GM12878 (cell line): ENCODE results near the gene AFF2. TPM values are rescaled to one million over a fixed set of nuclear protein-coding genes. Genes with fewer than 3 reads are reported as not detected.
A peak's percentile ranks its signal among the peaks of the same experiment; 100 is the strongest.

Experiments used
- ATAC-seq: fragments of 200-7000 bp; cut with Tn5 transposase; 3 replicates; pipeline ENCODE4 v1.9.1; 2020; ENCODE audit warnings: mild to moderate bottlenecking, moderate library complexity
- BruUV-seq: library from RNA; stranded (reverse); fragments of 400-500 nt; replicated peaks from 2 replicates; lab custom pipeline; 2021; lab: Mats Ljungman, UMichigan
- CTCF ChIA-PET: fragments of 300-600 bp; sonication (Branson Sonifier 250); formaldehyde crosslinking; extraction: SDS; loops from one replicate; lab custom pipeline; 2021; ENCODE audit warnings: inconsistent platforms; lab: Yijun Ruan, JAX
- POLR2A ChIA-PET: fragments of 350-600 bp; formaldehyde crosslinking; extraction: SDS; loops from one replicate; lab custom pipeline; 2021; ENCODE audit warnings: inconsistent platforms; lab: Charles Lee
- RAD21 ChIA-PET: fragments of 300-600 bp; sonication (Branson Sonifier 250); formaldehyde crosslinking; loops from one replicate; lab custom pipeline; 2023; ENCODE audit warnings: antibody characterized with exemption; ENCODE audit not compliant: unreplicated experiment; lab: Charles Lee
- SMC1A ChIA-PET: fragments of 300-600 bp; sonication (Branson Sonifier 250); formaldehyde crosslinking; loops from one replicate; lab custom pipeline; 2023; ENCODE audit not compliant: unreplicated experiment, uncharacterized antibody; lab: Charles Lee
- DNase-seq: peaks from one replicate; pipeline ENCODE4 v3.0.0-alpha.2; 2011; ENCODE audit warnings: low read depth, low spot score
- FAIRE-seq: peaks from 3 replicates; lab custom pipeline; 2011; peaks lifted over from hg19 to GRCh38; lab: Jason Lieb, UNC
- H2AFZ ChIP-seq: 2 replicates; pipeline ENCODE4 v1.6.0; 2011; ENCODE audit warnings: low read depth, low read length, control low read depth; ENCODE audit not compliant: control insufficient read depth
- H3K27ac ChIP-seq: 2 replicates; pipeline ENCODE4 v1.5.1; 2011; ENCODE audit warnings: control low read depth; ENCODE audit not compliant: control insufficient read depth, insufficient read depth
- H3K27me3 ChIP-seq, 2 experiments: replicated peaks in 1 of 2; 2 replicates each; pipeline versions ENCODE4 v1.6.0 to v1.6.1; 2011; ENCODE audit warnings: low read length in 1 of 2; ENCODE audit not compliant: control insufficient read depth in 2 of 2, insufficient read depth in 2 of 2
- H3K36me3 ChIP-seq, 2 experiments: 2 replicates each; pipeline ENCODE4 v1.5.1; 2011; ENCODE audit warnings: low read length in 1 of 2; ENCODE audit not compliant: control insufficient read depth in 2 of 2, insufficient read depth in 2 of 2
- H3K4me1 ChIP-seq: 2 replicates; pipeline ENCODE4 v1.6.1; 2011; ENCODE audit warnings: mild to moderate bottlenecking, low read length, moderate library complexity, mixed read lengths; ENCODE audit not compliant: control insufficient read depth, insufficient read depth
- H3K4me2 ChIP-seq: 2 replicates; pipeline ENCODE4 v1.6.0; 2011; ENCODE audit warnings: control low read depth; ENCODE audit not compliant: control insufficient read depth, insufficient read depth
- H3K4me3 ChIP-seq: fragments of 200-600 bp; sonication (generic); 2 replicates; pipeline ENCODE4 v1.5.1; 2016
- H3K79me2 ChIP-seq: 2 replicates; pipeline ENCODE4 v1.6.0; 2011; ENCODE audit warnings: low read length; ENCODE audit not compliant: control insufficient read depth, insufficient read depth
- H3K9ac ChIP-seq: 2 replicates; pipeline ENCODE4 v1.8.0; 2011; ENCODE audit warnings: low read length, control low read depth, mixed read lengths; ENCODE audit not compliant: control insufficient read depth, insufficient read depth
- H3K9me3 ChIP-seq: replicated peaks from 3 replicates; pipeline ENCODE4 v1.5.1; 2011; ENCODE audit warnings: mild to moderate bottlenecking, low read length; ENCODE audit not compliant: control insufficient read depth, insufficient read depth
- H4K20me1 ChIP-seq: 2 replicates; pipeline ENCODE4 v1.6.0; 2011; ENCODE audit not compliant: control insufficient read depth, insufficient read depth
- CTCF ChIP-seq, 3 experiments: IDR thresholded peaks in 2 of 3; conservative IDR thresholded peaks in 1 of 3; 2 replicates each; pipeline ENCODE4 v1.5.1; 2011; ENCODE audit warnings: low read depth in 3 of 3, low read length in 3 of 3, mild to moderate bottlenecking in 3 of 3, control low read depth in 2 of 3, moderate library complexity in 2 of 3, inconsistent platforms in 1 of 3, mixed read lengths in 1 of 3; ENCODE audit not compliant: control insufficient read depth in 2 of 3, insufficient read depth in 1 of 3; ENCODE audit errors: extremely low read depth in 1 of 3
- RAD21 ChIP-seq: IDR thresholded peaks from 2 replicates; pipeline ENCODE4 v1.6.1; 2011; ENCODE audit warnings: mild to moderate bottlenecking, low read depth, low read length, moderate library complexity; ENCODE audit not compliant: insufficient read depth
- SMC3 ChIP-seq: IDR thresholded peaks from 2 replicates; pipeline ENCODE4 v1.6.1; 2011; ENCODE audit warnings: low read length, improper control_type of control experiment, borderline replicate concordance
- ZNF592 ChIP-seq: fragments of 450-650 bp; IDR thresholded peaks from 2 replicates; pipeline ENCODE4 v1.6.1; 2017; ENCODE audit warnings: mild to moderate bottlenecking, moderate library complexity
- WGBS: methylation state at CpG from one replicate; pipeline ENCODE4 v1.1.6; 2016; ENCODE audit warnings: low lambda C conversion rate; ENCODE audit not compliant: insufficient replicate concordance, insufficient coverage; ENCODE audit errors: missing lambda C conversion rate; 5-methylcytosine and 5-hydroxymethylcytosine counted together
- in situ Hi-C: fragments of 300-500 bp; cut with MboI; formaldehyde crosslinking; loops from 9 replicates; pipeline ENCODE4 v1.14.3; 2018; ENCODE audit warnings: mixed read lengths
- intact Hi-C: fragments of 100-400 bp; cut with micrococcal nuclease; formaldehyde crosslinking; loops from one replicate; pipeline ENCODE4 v1.14.2; 2022; ENCODE audit not compliant: unreplicated experiment
- polyA plus RNA-seq, 11 experiments: library from polyadenylated mRNA; depleted of rRNA in 4 of 11; unstranded in 6 of 11; stranded (reverse) in 5 of 11; fragments of >200 nt; fragmentation: Nextera tagmentation in 4 of 11; fragmentation: Illumina TruSeq in 1 of 11; extraction: Ambion mirVana in 4 of 11; extraction: Trizol in 1 of 11; gene quantifications; 1 replicate in 1 of 11; 2 replicates in 10 of 11; pipeline versions ENCODE4 v1.2.1 to v1.2.3, GENCODE V29; 2011 to 2016; ENCODE audit warnings: inconsistent platforms in 2 of 11, missing spikeins in 2 of 11, low read depth in 1 of 11
- total RNA-seq, 4 experiments: library from RNA; depleted of rRNA in 3 of 4; stranded (reverse); fragments of >200 nt in 3 of 4; fragmentation: Illumina TruSeq in 1 of 4; extraction: Trizol in 1 of 4; gene quantifications; 2 replicates each; pipeline versions ENCODE4 v1.2.1 to v1.2.3, GENCODE V29; 2013 to 2021

Gene AFF2
- total and polyA plus RNA-seq, 10 of the 15 experiments (the other 5 are each of a cell fraction or from before 2014, with no cell fraction given), result under 0.01 to 0.03 TPM; not detected in 8

- H3K27me3 ChIP-seq, result no peaks in the 10 kb centered on the region
- H4K20me1 ChIP-seq, result no peaks in the 10 kb centered on the region; the same call in 1 of the 2 replicates
- H3K27ac ChIP-seq, result no peak overlapping the region
- ATAC-seq (peak; percentile 61), DNase-seq (no peak), FAIRE-seq (no peak)
- H3K36me3 ChIP-seq, result no peaks in the 10 kb centered on the region
- no peaks in the 10 kb centered on the region for H3K79me2 ChIP-seq
- no peak overlapping the region for H3K9ac ChIP-seq
- ChIA-PET SMC1A (interaction anchor here (0.7 to 3.5 kb wide), 26 partner anchors 9 to 585 kb away, joined by 3 to 45 read pairs (median 4); no protein-coding TSS in a partner anchor), POLR2A (interaction anchor here (1.1 kb wide), 1 partner anchor 319 kb away, joined by 3 read pairs; no protein-coding TSS in a partner anchor), RAD21 (interaction anchor here (0.7 to 3.7 kb wide), 15 partner anchors 16 to 586 kb away, joined by 3 to 22 read pairs (median 4); no protein-coding TSS in a partner anchor), CTCF (interaction anchor here (0.9 to 3.6 kb wide), 12 partner anchors 9 to 746 kb away, joined by 3 to 32 read pairs (median 4); no protein-coding TSS in a partner anchor)
- intact Hi-C loops, result loop anchor here (5.0 to 10.0 kb wide), 2 partner anchors 402 to 590 kb away; no protein-coding TSS in a partner anchor
- H3K9me3 ChIP-seq, result no peaks in the 10 kb centered on the region
- 3% methylated on average over 3 of the region's 3 CpGs for WGBS
- H2AFZ ChIP-seq, result no peak overlapping the region
- no peaks in the 10 kb centered on the region for H3K4me1 ChIP-seq
- TF ChIP-seq ZNF592 (no peak), SMC3 (peak; percentile 24; the same call in 1 of the 2 replicates), CTCF (IDR thresholded peaks at IDR 0.05 in 2 of 3, conservative IDR thresholded peaks at IDR 0.05 in 1 of 3; ENCODE audit: control insufficient read depth in 2 of 3, extremely low read depth in 1 of 3, insufficient read depth in 1 of 3, low read depth in 3 of 3, low read length in 3 of 3) (peak in 1 of 3 experiments; percentile 27; a peak in 3 of 6 replicates), RAD21 (peak; percentile 44)
- in situ Hi-C loops, result no loop called here
- BruUV-seq, result no TSS peak
- no peak overlapping the region for H3K4me2 ChIP-seq
- H3K4me3 ChIP-seq, result no peak overlapping the region
Measured at GRCh38 chrX:148885203-148885602, 384.8 kb downstream of the AFF2 start.
